ENCODE results near the gene FRMPD1.

- TF ChIP-seq CEBPB (IDR thresholded peaks at IDR 0.05; ENCODE audit: borderline replicate concordance in 1 of 2, low read depth in 2 of 2, low read length in 2 of 2), result no peak
- no peak for TF ChIP-seq POLR2A (IDR thresholded peaks at IDR 0.05; ENCODE audit: low read depth, low read length)
- no peak for TF ChIP-seq EZH2 (IDR thresholded peaks at IDR 0.05; ENCODE audit: borderline replicate concordance, control insufficient read depth, low read depth, low read length)
- TF ChIP-seq CUX1 (IDR thresholded peaks at IDR 0.05; ENCODE audit: insufficient replicate concordance, low read depth, low read length), result no peak
- no peak for TF ChIP-seq ZNF687 (IDR thresholded peaks at IDR 0.05)
- TF ChIP-seq EGR1 (IDR thresholded peaks at IDR 0.05; ENCODE audit: borderline replicate concordance in 1 of 2, low read depth in 2 of 2, low read length in 2 of 2), result no peak
- TF ChIP-seq POLR2AphosphoS5 (IDR thresholded peaks at IDR 0.05; ENCODE audit: low read length), result no peak
Observed at GRCh38 chr9:37653385-37653784, 2.6 kb downstream of the FRMPD1 start.

Data from GM12878 (cell line).